HEK293 (cell line): ENCODE measurements around the gene MTRFR.

ENCODE experiments used
- CTCF ChIA-PET: fragments of 350-600 bp; formaldehyde crosslinking; extraction: SDS; loops from one replicate; lab custom pipeline; 2021; ENCODE audit warnings: antibody characterized with exemption; lab: Yijun Ruan, JAX
- POLR2A ChIA-PET: fragments of 300-600 bp; formaldehyde crosslinking; extraction: SDS; loops from one replicate; lab custom pipeline; 2020; ENCODE audit warnings: antibody characterized with exemption, inconsistent platforms; lab: Yijun Ruan, JAX
- H3K27ac ChIP-seq: fragments of 200-500 bp; sonication (Bioruptor generic); 2 replicates; pipeline ENCODE4 v1.5.1; 2014; ENCODE audit warnings: low read depth, low read length, control low read depth, inconsistent platforms; ENCODE audit errors: extremely low read depth
- H3K36me3 ChIP-seq, 2 experiments: fragments of 200-500 bp in 1 of 2; sonication (Bioruptor generic) in 1 of 2; 1 replicate in 1 of 2; 2 replicates in 1 of 2; pipeline ENCODE4 v1.5.1; 2014 to 2017; ENCODE audit warnings: inconsistent platforms in 2 of 2, low read length in 2 of 2; ENCODE audit not compliant: control insufficient read depth in 2 of 2, insufficient read depth in 1 of 2
- H3K4me1 ChIP-seq: fragments of 200-500 bp; sonication (Bioruptor generic); 2 replicates; pipeline ENCODE4 v1.5.1; 2014; ENCODE audit warnings: mild to moderate bottlenecking, low read length, inconsistent platforms; ENCODE audit not compliant: control insufficient read depth, insufficient read depth
- H3K4me3 ChIP-seq: 2 replicates; pipeline ENCODE4 v1.5.1; 2011; ENCODE audit warnings: low read depth, mild to moderate bottlenecking, control low read depth, low read length, moderate library complexity
- H3K9me3 ChIP-seq: fragments of 200-500 bp; sonication (Bioruptor generic); 2 replicates; pipeline ENCODE4 v1.5.1; 2014; ENCODE audit warnings: low read depth, low read length, inconsistent platforms; ENCODE audit not compliant: control insufficient read depth, insufficient read depth
- EGR2 ChIP-seq: fragments of 450-650 bp; formaldehyde crosslinking; IDR thresholded peaks from 2 replicates; pipeline ENCODE4 v1.5.1; 2016; ENCODE audit warnings: low read depth, missing biosample characterization, missing genetic modification characterization
- MZF1 ChIP-seq: fragments of 450-650 bp; formaldehyde crosslinking; IDR thresholded peaks from 2 replicates; pipeline ENCODE4 v1.5.1; 2017; ENCODE audit warnings: missing biosample characterization, missing genetic modification characterization, borderline replicate concordance
- PATZ1 ChIP-seq: fragments of 450-650 bp; formaldehyde crosslinking; IDR thresholded peaks from 2 replicates; pipeline ENCODE4 v1.5.1; 2016; ENCODE audit warnings: missing biosample characterization, missing genetic modification characterization
- PRDM1 ChIP-seq: fragments of 450-650 bp; formaldehyde crosslinking; IDR thresholded peaks from 2 replicates; pipeline ENCODE4; 2016; ENCODE audit warnings: missing biosample characterization, missing genetic modification characterization
- PRDM4 ChIP-seq: fragments of 450-650 bp; formaldehyde crosslinking; IDR thresholded peaks from 2 replicates; pipeline ENCODE4 v1.5.1; 2017; ENCODE audit warnings: missing biosample characterization, missing genetic modification characterization
- SCRT2 ChIP-seq: fragments of 450-650 bp; formaldehyde crosslinking; IDR thresholded peaks from 2 replicates; pipeline ENCODE4 v1.5.1; 2016; ENCODE audit warnings: missing biosample characterization, missing genetic modification characterization
- ZBTB6 ChIP-seq: fragments of 450-650 bp; formaldehyde crosslinking; IDR thresholded peaks from 2 replicates; pipeline ENCODE4 v1.5.1; 2017; ENCODE audit warnings: missing biosample characterization, missing genetic modification characterization
- ZNF280C ChIP-seq: fragments of 450-650 bp; formaldehyde crosslinking; IDR thresholded peaks from 2 replicates; pipeline ENCODE4 v1.5.1; 2016; ENCODE audit warnings: missing biosample characterization, missing genetic modification characterization
- ZNF366 ChIP-seq: fragments of 450-650 bp; formaldehyde crosslinking; conservative IDR thresholded peaks from 2 replicates; pipeline ENCODE4 v1.5.1; 2016; ENCODE audit warnings: missing biosample characterization, missing genetic modification characterization
- ZNF501 ChIP-seq: fragments of 450-650 bp; formaldehyde crosslinking; IDR thresholded peaks from 2 replicates; pipeline ENCODE4 v1.5.1; 2016; ENCODE audit warnings: missing biosample characterization, missing genetic modification characterization
- ZNF600 ChIP-seq: fragments of 450-650 bp; formaldehyde crosslinking; IDR thresholded peaks from 2 replicates; pipeline ENCODE4 v1.5.1; 2016; ENCODE audit warnings: missing biosample characterization, missing genetic modification characterization
- ZNF658 ChIP-seq: fragments of 450-650 bp; formaldehyde crosslinking; IDR thresholded peaks from 2 replicates; pipeline ENCODE4; 2016; ENCODE audit warnings: missing biosample characterization, missing genetic modification characterization
- ZNF660 ChIP-seq: fragments of 450-650 bp; IDR thresholded peaks from 2 replicates; pipeline ENCODE4 v1.5.1; 2018; ENCODE audit warnings: missing biosample characterization, mild to moderate bottlenecking, missing genetic modification characterization
- TF ChIP-seq, protein P1 (sequence below): fragments of 450-650 bp; formaldehyde crosslinking; IDR thresholded peaks from 2 replicates; pipeline ENCODE4 v1.5.1; 2016; ENCODE audit warnings: missing biosample characterization, missing genetic modification characterization, low read depth

Gene MTRFR

GRCh38 chr12:123237646-123238329 lies 4.6 kb downstream of the MTRFR start (continued):
- TF ChIP-seq PRDM4, result peak; percentile 77
- no peak for TF ChIP-seq MZF1 (tag by site-specific recombination)
- TF ChIP-seq ZNF501 (tag by site-specific recombination), result no peak
- TF ChIP-seq PRDM1 (tag by site-specific recombination), result 0 out of 2 replicates have a peak, but pooled peaks have one; percentile 25
- TF ChIP-seq ZNF658 (tag by site-specific recombination), result no peak
- TF ChIP-seq EGR2 (tag by site-specific recombination), result no peak
- no peak for TF ChIP-seq SCRT2 (tag by site-specific recombination)
- no peak for TF ChIP-seq ZNF366 (tag by site-specific recombination)

DNA sequence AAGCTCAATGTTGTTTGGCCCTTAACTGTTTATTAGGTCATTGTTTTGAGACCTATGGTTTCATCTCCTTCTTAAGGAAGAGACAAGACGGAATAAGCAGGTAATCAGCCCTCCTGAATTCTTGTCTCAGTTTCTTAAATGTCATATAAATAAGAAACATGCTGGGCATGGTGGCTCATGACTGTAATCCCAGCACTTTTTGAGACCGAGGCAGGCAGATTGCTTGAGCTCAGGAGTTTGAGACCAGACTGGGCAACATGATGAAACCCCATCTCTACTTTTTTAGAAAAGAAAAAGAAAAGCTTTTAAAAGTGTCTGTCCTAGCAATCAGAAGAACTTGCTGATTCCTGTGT lies 5.1 kb downstream of the MTRFR start:
- CTCF ChIA-PET, result interaction anchor here (0.5 to 3.0 kb wide), 30 partner anchors 9 to 498 kb away, joined by 3 to 18 read pairs (median 4); partner anchors contain the start of gene PITPNM2
- peaks cover 7% of the 10 kb centered on the region; the same call in 1 of the 2 replicates for H3K4me1 ChIP-seq
- no peak overlapping the region for H3K4me3 ChIP-seq
- TF ChIP-seq PATZ1 (tag by site-specific recombination), result no peak
- TF ChIP-seq, protein P1, sequence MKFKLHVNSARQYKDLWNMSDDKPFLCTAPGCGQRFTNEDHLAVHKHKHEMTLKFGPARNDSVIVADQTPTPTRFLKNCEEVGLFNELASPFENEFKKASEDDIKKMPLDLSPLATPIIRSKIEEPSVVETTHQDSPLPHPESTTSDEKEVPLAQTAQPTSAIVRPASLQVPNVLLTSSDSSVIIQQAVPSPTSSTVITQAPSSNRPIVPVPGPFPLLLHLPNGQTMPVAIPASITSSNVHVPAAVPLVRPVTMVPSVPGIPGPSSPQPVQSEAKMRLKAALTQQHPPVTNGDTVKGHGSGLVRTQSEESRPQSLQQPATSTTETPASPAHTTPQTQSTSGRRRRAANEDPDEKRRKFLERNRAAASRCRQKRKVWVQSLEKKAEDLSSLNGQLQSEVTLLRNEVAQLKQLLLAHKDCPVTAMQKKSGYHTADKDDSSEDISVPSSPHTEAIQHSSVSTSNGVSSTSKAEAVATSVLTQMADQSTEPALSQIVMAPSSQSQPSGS (tag by site-specific recombination), result 0 out of 2 replicates have a peak, but pooled peaks have one; percentile 7
- TF ChIP-seq ZNF660 (tag by site-specific recombination), result 0 out of 2 replicates have a peak, but pooled peaks have one; percentile 44
- TF ChIP-seq, all 188 proteins: peak for 2
- H3K9me3 ChIP-seq, result no peaks in the 10 kb centered on the region
- POLR2A ChIA-PET, result interaction anchor here (1.2 to 1.4 kb wide), 2 partner anchors 195 to 272 kb away, joined by 3 to 4 read pairs; partner anchors contain the start of gene ABCB9
- H3K27ac ChIP-seq, result no peak overlapping the region
- H3K36me3 ChIP-seq, result peaks cover 28 to 41% of the 10 kb centered on the region in 2 experiments; a peak in 2 of 3 replicates

- POLR2A ChIA-PET, result interaction anchor here (1.2 kb wide), 1 partner anchor 273 kb away, joined by 3 read pairs; the partner anchor contains the start of gene ABCB9
Measured at GRCh38 chr12:123238961-123239360, 5.7 kb downstream of the MTRFR start.

More at GRCh38 chr12:123238961-123239360, 5.7 kb downstream of the MTRFR start:
- TF ChIP-seq ZNF600 (tag by site-specific recombination) (peak; percentile 66), ZNF280C (no peak), ZBTB6 (tag by site-specific recombination) (peak; percentile 84)
- Histone ChIP-seq H3K4me3 (no peak overlapping the region), H3K27ac (no peak overlapping the region), H3K4me1 (peaks cover 7% of the 10 kb centered on the region; the same call in 1 of the 2 replicates), H3K9me3 (no peaks in the 10 kb centered on the region), H3K36me3 (peaks cover 28 to 41% of the 10 kb centered on the region in 2 experiments; a peak in 2 of 3 replicates)
- CTCF ChIA-PET, result interaction anchor here (0.6 to 3.0 kb wide), 12 partner anchors 9 to 379 kb away, joined by 3 to 18 read pairs (median 5); partner anchors contain the start of gene PITPNM2
